Right forelimb (tissue), 1 donor: Measurements from ENCODE around the gene TMEM256.

Source experiments
- DNase-seq: peaks from one replicate; pipeline ENCODE4 v3.0.0-alpha.2; 2018

Gene TMEM256

DNA sequence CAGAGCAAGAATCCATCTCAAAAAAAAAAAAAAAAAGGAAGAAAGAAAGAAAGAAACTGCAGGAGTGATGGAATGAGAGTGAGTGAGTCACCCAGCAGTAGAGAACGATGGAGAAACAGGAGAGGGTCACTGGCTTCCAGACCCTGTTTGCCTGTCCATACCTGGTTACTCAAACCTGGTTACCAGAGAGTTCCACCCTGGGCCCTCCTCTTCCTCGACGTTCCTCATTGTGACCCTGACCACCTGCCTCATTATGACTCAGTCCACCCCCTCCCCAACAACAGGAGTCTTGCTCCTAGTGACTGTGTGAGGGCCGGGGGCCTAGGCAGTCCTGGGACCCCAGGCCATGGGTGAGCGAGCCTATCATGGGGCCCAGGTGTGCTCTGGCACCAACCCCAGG, 24.7 kb upstream of the TMEM256 start, which contains the start of gene SPEM3:
TSS of gene SPEM3 (plus strand) at position 301 of the 400 bp plus-strand sequence. CDS start at position 347, 46 bp downstream.
- DNase-seq: no peak

DNA sequence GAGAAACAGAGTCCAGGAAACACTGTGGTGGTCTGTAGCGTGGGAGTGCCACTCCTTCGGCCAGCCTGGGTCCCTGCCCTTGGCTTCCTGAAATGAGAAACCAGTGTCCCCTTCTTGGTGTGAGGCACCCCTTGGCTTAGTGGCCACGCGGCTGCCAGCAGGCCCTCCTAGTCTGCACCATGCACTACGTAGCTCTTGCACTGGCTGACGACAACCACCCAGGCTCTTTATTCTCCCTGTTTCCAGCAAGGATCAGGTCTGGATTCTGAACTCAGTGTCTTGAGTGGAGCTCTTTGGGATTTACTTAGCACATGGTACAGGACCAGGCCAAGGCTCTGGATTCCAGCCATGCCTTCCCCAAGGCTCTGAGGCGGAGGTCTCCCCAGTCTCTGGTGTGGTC, 23.7 kb upstream of the TMEM256 start:
- DNase-seq: no peak

DNA sequence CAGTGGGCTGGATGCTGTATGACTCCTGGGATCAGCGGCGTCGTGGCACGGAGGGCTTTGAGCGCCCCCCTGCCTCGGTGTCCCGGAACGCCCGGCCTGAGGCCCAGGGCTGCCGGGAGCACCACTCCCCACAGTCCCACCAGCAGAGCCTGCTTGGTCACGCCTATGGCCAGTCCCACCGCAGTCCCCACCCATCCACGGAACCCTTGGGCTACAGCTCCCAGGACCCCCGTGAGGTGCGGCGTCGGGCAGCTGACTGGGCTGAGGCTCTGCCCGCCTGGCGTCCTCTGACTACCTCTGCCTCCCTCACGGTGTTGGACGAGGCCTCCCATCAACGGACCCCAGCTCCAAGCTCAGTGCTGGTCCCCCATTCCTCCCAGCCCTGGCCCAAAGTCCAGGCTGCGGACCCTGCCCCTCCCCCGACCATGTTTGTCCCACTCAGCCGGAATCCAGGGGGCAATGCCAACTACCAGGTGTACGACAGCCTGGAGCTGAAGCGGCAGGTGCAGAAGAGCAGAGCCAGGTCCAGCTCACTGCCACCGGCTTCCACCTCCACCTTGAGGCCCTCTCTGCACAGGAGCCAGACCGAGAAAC, 23.1 kb upstream of the TMEM256 start:
- no peak for DNase-seq

DNA sequence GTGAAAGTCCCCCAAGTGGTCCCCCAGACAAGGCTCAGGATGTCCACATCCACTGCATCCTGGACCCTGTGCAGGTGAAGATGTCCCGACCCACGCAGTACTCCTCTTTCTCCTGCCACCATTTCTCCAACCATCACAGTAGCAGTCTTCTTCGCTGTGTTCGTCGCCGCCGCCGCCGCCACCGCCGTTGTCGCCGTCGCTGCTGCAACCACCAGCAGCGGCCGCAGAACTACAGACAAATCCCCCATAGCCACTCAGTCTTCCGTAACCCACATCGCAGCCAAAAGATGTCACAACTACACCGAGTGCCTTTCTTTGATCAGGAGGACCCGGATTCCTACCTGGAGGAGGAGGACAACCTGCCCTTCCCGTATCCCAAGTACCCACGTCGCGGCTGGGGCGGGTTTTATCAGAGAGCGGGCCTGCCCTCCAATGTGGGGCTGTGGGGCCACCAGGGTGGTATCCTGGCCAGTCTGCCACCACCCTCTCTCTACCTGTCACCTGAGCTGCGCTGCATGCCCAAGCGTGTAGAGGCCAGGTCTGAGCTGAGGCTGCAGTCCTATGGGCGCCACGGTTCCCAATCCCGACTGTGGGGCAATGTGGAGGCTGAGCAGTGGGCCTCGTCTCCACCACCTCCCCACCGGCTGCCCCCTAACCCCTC, 22.4 kb upstream of the TMEM256 start:
- no peak for DNase-seq

DNA sequence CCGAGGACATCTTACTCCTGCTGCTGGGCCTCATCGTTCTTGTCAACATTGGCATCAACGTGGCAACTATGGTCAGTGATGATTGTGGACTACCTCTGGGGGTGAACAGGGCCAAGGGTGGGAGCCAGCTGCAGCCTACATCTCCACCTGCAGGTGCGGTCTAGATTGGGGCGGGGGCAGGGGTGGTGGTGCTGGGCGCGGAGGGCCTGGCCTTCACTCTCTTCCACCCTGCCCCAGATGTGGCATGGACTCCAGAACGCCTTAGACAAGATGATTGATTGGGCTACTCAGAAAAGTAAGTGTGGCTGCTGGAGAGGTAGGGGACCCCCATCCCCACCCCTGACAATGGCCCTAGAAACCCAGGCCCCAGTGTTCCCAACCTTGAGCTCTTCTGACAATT, 21.9 kb upstream of the TMEM256 start:
- DNase-seq: no peak

DNA sequence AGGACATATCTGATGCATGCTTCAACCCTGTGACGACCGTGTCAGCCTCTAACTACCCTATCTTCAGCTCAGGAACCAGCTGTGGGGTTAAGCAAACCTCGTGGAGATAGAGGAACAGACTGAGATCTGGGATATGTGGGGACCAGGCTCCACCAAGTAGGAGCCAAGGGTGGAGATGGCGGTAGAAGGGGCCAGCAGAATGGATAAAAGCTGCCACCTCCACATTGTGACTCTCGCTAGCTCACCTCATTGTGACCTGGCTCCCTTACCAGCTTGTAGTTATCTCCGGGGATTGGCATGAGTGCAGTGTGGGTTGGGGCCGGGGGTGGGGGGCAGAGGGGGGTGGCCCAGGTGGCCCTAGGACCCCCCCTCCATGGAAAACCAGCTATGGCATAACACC, 21.4 kb upstream of the TMEM256 start, which contains the start of gene SPEM2:
TSS of gene SPEM2 (plus strand) at position 301 of the 400 bp plus-strand sequence. CDS start at position 374, 73 bp downstream.
- no peak for DNase-seq

DNA sequence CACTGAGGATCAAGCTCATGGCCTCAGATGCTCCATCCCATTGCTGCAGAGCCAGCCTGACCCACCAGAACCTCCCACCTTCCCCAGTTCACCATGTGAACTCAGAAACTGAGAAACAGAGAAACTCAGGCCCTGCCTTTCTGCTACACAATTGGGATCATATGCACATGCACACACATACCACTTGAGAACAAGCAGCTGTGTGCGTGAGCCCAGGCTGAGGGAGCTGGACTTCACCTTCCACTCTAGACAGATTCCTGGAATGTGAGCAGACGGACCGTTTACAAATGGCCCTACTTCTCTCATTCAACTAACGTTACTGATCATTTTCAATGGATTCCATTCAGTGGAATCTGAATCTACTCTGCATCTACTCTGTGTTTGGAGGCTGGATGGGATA, 19.8 kb upstream of the TMEM256 start:
- no peak for DNase-seq

DNA sequence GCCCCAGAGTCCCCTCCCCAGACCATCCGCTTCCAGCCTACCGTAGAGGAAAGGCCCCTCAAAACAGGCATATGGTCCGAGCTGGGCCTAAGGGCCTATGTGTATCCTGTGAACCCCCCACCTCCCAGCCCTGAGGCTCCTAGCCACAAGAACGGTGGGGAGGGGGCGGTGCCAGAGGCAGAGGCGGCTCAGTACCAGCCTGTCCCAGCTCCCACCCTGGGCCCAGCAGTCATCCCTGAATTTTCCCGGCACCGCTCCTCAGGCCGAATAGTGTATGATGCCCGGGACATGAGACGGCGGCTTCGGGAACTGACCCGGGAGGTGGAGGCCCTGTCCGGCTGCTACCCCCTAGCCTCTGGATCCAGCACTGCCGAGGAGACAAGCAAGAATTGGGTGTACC, 17.3 kb upstream of the TMEM256 start:
- no peak for DNase-seq

DNA sequence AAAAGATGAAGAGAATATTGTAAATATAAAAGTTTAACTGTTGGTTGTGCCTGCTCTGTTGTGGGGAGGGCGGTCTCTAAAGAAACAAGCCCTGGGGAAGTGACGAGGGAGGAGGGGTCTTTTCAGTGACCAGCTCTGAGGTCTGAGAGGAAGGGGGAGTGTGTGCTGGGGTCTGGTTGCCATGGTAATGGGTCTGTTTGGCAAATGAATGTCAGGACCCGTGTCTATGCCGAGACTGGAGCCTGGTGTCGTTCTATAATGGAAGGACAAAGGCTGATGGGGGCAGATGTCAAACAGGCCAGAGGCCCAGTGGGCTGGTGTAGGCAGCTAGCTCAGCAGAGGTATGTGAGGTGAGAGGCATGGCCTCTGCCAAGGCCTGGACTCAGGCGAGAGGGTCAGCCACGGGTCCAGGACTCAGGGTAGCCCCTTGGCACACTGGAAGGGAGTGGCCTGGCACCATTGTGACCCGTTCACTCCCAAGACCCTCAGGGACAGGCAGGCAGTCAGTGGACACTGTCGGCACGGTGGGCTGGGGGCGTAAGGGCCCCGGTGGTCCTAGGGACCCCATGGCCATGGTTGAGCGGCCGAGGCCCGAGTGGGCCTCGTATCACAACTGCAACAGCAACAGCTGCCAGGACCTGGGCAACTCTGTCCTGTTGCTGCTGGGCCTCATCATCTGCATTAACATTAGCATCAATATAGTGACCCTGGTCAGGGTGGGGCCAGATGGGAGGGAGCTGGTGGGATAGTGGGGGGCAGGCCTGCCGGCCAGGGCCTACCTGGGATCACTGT, 16.1 kb upstream of the TMEM256 start, which contains the start of gene SPEM1:
TSS of gene SPEM1 (plus strand) at position 506 of the 792 bp plus-strand sequence. CDS start at position 567, 61 bp downstream.
- DNase-seq: no peak

DNA sequence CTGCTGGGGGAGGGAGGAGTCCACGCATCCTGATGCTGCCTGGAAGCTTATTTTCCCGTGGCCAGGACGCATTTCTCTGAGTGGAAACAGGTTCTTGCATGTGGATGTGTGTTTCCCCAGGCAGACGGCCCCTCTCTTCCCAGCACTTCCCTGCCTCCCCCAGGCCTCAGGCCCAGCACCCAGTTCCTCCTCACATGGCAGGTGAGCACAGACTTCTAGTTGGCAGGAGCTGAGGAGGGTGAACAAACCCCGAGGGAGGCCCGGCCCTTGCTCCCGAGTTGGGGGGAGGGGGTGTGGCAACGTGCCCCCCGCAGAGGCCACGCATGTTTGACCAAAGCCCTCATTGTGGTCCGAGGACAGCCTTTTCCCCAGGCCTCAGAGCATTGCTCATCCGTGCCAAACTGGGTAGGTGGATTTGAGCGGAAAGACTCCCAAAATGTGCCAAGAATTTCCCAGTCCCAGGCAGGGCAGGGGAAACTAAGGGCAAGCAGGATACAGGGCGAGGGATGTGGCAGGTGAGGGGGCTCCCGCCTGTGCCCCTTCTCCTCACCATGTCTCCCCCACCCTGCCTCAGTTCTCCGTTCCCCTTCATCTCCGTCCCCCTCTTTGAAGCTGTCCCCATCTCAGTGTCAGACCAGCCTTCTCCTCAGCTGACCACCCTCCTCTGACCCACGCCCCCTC, 14.7 kb upstream of the TMEM256 start:
- no peak for DNase-seq

DNA sequence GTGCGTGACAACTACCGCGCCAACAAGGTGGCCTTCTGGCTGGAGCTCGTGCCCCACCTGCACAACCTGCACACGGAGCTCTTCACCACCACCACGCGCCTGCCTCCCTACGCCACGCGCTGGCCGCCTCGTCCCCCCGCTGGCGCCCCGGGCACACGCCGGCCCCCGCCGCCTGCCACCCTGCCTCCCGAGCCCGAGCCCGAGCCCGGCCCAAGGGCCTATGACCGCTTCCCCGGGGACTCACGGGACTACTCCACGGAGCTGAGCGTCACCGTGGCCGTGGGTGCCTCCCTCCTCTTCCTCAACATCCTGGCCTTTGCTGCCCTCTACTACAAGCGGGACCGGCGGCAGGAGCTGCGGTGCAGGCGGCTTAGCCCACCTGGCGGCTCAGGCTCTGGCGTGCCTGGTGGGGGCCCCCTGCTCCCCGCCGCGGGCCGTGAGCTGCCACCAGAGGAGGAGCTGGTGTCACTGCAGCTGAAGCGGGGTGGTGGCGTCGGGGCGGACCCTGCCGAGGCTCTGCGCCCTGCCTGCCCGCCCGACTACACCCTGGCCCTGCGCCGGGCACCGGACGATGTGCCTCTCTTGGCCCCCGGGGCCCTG, 13.3 kb upstream of the TMEM256 start:
- DNase-seq: no peak

DNA sequence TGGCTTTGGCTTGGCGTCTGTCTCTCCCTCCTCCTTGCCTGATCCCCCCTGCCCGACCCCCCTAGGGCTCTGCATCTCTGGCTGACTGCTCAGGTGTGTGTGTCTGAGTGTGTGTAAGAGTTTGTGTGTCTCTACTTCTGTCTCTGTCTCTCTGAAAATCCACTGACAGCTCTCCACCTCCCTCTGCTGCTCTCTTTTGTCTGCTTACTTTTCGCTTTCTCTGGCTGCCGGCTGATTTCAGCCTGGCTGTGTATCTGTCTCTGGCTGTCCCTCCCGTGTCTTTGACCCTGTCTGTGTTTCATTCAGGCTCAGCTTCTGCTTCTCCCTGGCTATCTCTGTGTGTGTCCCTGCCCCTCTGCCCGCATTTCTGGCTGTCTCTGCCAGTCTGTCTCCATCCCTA, 12.4 kb upstream of the TMEM256 start:
- no peak for DNase-seq

DNA sequence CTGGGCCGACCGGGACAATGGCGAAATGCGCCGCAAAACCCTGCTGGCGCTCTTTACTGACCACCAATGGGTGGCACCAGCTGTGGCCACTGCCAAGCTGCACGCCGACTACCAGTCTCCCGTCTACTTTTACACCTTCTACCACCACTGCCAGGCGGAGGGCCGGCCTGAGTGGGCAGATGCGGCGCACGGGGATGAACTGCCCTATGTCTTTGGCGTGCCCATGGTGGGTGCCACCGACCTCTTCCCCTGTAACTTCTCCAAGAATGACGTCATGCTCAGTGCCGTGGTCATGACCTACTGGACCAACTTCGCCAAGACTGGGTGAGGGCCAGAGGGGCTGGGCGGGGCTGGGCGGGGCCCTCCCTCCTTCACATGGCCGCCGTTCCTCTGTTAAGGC, 11.9 kb upstream of the TMEM256 start:
- DNase-seq: no peak

DNA sequence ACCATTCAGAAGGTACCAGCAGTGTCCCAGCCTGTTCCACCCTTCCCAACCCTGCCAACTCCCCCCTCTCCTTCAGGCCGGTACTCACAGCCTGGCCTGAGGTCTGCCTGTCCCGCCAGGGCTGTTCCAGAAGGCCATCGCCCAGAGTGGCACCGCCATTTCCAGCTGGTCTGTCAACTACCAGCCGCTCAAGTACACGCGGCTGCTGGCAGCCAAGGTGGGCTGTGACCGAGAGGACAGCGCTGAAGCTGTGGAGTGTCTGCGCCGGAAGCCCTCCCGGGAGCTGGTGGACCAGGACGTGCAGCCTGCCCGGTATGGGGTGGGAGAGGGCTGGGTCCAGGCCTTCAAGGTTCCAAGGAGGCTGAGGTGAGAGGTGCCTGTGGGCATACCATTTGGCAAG, 10.9 kb upstream of the TMEM256 start:
- DNase-seq: no peak

DNA sequence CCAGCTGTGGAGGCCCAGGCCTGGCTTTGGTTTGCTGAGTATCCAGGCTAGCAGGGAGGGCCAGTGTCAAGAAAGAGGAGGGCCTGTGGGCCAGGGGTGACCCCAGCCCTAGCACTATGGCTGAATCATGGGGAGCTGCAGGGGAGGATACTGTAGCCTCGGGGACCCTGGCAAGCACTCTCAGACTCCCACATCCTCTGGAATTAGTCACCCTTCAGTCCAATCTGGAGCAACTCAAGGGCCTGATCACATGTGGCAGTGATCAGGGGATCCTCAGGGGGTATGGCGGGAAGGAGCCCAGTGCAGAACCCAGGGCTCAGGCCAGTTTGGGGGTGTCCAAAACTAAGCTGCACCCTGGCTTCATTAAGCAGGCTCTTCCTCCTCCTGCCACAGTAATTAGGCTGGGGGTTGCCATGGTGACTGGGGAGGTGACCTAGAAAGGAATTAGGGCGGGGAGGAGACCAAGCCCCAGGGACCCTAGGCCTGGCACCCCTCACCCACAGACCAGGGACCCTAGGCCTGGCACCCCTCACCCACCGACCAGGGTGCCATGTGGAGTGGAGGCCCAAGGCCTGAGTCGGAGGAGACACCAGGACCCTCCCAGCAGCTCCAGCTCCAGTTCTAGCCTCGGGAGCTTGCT, 9.6 kb upstream of the TMEM256 start:
- no peak for DNase-seq

DNA sequence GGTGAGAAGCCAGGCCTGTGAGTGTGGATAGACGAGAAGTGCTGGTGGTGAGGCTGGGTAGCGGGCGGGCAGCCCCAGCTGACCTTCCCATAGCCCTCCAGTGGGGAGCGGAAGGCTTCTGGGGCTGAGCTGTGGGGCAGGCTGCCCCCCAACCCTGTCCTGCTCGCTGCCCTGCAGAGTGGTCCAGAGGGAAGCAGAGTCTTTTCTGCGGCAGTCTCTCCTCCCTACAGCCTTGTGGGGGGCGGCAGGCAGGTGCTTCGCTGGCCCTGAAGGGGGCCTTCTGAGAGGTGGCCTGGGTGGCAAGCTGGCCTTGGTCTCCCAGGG, 7.5 kb upstream of the TMEM256 start:
- DNase-seq: no peak

DNA sequence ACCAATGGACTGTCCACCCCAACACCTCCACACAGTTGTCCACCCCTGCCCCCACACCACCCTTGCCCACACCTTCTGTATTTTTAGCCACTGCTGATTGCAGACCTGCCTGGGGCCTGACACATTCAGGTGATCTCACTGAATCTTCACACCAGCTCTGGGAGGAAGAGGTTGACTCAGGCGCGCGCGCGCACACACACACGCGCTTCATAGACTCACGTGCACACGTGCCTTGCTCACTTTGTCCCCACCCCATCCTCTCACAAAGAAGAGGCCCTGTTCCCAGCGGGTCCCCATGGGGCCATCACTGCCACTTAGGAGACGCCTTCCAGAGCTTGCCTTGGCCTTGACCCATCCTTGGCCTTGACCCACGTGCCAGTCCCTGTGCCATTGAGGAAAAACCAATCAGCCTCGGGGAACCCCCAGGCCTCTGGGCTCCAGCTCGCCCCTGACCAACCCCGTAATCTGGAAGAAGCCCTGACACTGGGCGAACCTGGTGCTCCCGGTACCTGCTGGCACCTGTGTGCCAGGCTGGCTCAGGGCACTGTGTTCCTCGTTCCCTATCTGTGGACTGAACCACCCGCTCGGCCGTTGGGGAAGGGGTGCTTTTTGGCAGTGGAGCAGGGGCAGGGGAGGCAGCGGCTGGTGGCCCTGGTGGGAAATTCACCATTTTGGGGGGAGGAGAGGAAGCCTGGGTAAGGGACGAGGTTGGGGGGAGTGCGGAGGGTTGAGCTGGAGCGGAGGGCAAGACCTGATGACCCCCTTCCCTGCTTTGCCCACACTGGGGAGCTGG, 6.9 kb upstream of the TMEM256 start:
- no peak for DNase-seq

DNA sequence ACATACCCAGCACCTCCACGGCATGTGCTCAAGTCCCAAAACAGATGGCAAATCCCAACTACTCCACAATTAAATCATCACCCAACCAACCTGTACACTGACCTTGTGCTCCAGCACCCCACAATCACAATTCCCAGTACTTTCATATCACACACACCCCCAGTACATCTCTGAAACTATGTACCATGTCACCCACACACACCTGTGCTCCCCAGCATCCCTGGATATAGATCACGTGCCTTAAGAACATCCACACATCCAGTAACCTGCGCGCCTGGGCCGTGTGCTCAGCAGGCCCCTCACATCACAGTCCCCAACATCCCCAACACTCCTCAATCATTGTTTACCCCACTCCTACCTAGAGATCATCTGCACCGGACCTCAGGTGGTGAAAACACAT, 5.8 kb upstream of the TMEM256 start:
- no peak for DNase-seq

DNA sequence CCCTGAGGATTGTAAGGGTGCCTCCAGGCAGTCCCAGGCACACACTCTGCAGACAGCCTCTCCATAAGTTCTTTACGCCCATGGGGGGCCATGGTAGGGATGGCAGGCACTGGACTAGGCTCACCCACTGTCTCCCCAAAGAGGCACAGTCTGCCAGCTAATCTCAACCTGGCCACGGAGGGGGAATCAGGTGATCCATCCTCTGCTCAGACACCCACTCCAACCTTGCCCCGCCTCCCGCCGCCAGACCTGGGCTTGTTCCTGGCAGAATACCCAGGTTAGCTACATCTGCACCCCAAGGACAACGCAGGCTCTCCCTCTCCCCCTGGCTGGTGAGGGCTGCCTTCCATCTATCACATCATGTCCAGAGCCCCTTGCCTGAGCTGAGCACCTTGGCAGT, 5.0 kb upstream of the TMEM256 start:
- no peak for DNase-seq

DNA sequence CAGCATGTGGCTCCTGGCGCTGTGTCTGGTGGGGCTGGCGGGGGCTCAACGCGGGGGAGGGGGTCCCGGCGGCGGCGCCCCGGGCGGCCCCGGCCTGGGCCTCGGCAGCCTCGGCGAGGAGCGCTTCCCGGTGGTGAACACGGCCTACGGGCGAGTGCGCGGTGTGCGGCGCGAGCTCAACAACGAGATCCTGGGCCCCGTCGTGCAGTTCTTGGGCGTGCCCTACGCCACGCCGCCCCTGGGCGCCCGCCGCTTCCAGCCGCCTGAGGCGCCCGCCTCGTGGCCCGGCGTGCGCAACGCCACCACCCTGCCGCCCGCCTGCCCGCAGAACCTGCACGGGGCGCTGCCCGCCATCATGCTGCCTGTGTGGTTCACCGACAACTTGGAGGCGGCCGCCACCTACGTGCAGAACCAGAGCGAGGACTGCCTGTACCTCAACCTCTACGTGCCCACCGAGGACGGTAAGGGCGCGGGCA, 4.4 kb upstream of the TMEM256 start:
- DNase-seq: no peak

DNA sequence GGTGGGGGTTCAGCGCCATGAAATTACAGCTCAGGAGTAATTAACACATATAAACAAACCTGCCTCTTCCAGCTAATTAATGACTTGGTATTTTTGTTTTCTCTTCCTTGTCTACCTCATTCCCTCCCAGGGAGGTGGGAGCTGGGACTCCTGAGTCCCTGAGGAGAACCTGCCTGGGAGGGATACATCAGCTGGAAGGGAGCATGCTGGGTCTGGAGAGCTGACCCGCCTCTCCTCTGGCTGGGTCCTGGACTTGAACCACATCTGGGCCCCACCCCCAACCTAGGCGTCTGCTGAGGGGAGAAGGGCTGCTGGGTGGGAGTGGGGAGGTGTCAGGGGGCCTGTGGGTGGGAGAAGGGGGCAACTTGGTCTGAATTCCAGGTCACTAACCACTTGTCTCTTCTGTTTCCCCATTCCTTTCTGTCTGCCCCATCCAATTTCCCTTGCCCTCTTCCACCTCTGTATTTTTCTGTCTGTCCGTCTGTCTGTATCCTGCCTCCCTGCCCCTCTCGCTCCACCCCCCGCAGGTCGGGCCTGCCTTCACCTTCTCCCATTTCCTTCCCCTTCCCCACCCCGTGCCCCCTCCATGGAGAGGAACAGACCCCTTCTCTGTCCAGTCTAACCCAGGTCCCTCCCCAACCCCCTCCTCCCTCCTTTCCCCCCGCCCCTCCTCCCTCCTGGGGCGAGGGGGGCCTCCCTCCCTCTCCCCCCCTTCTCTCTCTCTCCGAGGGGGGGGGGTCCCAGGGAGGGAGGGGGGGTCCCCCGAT, 3.8 kb upstream of the TMEM256 start, which contains the start of gene NLGN2:
TSS of gene NLGN2 (plus strand) at position 361 of the 767 bp plus-strand sequence. CDS start 411 bp downstream, outside the sequence.
- no peak for DNase-seq
